Measurements from ENCODE around the gene SYK. TPM values are rescaled to one million over a fixed set of nuclear protein-coding genes. Genes with fewer than 3 reads are reported as not detected.

Gene SYK
- total RNA-seq, 1 experiment from 2014 or later = 0.99 TPM

DNA sequence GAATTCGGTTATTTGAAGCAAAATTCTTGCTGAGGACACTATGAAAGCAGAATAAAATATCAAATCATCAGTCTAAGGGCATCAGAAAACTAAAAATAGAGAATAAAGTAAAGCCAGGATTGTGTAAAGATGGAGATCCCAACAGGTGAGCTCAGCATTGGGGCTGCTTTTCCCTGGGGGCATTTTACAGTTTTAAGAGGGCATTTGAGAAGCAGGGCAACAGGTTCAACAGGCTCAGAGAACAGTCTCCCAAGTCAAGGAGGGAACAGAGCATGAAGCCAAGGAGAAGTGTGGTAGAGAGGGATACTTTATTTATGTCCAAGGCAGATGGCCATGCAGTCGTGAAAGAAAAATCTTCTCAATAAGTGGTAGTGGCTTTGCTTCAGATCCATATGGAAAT lies 145.4 kb downstream of the SYK start:
- DNase-seq (ENCODE audit: low spot score) = no peak

Other genes starting within 250 kb of the SYK start
- gene DIRAS2, start 159.0 kb upstream of the SYK start, total RNA-seq (2014; rRNA removed; shearing (Covaris generic)) = 0.08 and 0.23 TPM in 2 replicates